ENCODE results near the gene TMEM61.
A peak's percentile ranks its signal among the peaks of the same experiment; 100 is the strongest.

Gene TMEM61

GRCh38 chr1:54986025-54986424 lies 5.6 kb downstream of the TMEM61 start:
- DNase-seq, result no peak

DNA sequence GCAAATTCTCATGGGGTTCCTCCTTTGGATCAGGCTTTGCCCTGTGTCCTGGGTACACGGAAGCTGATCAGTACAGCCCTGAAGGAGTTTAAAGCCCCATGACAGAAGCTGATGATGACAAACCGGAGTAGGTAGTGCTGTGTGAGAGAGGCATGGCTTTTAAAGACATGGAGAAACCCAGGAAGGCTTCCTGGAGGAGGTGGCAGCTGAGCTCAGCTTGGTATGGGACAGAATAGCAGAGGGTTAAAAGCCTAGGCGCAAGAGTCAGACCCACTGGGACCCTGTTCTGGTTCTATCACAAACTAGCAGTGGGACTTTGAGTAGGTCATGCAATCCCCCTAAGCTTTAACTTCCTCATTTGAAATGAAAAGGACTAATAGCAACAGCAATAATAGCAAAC lies 6.1 kb downstream of the TMEM61 start:
- DNase-seq, result no peak

DNA sequence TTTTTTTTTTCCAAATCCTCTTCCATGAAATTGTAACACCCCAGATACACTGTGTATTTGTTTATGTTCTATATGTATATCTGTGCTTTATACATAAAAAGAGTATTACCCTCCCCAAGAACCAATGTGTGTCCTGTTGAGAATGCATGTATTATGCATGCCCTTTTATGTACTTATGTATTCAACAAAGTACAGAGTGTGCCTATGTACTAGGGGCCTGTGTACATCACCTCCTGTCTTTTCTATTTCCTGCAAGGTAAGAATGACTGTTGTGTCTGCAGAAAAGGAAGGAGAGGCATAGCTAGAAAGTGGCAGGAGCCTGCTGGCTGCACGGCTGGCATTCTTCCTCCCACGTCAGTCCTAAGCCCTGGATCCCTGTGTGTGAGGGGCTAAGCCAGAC lies 7.0 kb downstream of the TMEM61 start:
- no peak for DNase-seq

DNA sequence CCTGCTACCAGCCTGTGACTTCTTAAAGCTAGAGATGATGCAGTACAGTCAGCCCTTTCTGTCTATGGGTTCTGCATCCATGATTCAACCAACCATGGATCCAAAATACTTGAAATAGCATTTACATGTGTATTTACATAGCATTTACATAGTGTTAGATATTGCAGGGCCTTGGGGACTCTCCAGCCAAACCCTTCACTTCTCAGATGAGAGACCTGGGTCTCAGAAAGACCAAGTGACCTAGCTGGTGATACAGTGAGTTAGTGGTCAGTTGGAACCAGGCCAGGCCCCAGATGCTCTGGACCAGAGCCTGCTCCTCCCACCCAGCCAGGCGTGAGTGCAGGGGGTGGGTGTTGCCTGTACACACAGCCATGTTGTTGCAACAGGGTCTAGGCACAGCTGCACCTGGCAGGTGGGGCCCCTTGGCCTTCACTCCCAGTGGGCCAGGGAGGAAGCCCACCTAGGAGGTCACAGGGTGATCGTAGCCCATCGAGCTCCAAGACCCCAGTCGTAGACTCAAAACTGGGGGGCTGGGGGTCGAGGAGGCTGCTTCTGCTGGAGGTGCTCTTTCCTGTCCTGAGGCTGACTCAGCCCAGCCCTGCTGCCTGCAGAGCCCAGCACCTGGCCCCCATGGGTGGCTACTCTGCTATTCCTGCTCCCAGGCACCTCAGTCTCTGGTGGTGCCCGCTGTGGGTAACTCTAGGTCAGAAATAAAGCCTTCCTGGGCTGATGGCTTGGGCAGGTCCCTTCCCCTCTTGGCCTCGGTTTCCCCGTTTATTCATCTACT lies 7.7 kb downstream of the TMEM61 start:
- peak; percentile 41 for DNase-seq

DNA sequence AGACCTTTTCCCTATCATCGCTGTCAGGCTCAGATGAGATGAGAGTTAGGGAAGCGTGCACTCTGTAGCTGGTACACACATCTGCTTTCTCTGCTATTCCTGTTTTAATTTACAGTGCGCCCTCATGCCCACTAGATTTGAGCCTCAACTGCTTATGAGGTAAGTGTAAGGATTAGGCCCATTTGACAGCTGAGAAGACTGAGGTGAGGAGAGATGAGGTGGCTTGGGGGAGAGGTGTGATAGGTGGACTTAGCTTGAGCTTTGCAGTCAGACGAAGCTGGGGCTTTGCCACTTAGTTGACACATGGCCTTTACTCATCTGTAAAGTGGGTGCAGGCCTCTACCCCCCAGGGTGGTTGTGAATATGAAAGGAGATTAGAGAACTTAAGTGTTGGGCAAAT lies 8.5 kb downstream of the TMEM61 start:
- no peak for DNase-seq

GRCh38 chr1:54989473-54989872 lies 9.0 kb downstream of the TMEM61 start:
- DNase-seq, result peak; percentile 82

DNA sequence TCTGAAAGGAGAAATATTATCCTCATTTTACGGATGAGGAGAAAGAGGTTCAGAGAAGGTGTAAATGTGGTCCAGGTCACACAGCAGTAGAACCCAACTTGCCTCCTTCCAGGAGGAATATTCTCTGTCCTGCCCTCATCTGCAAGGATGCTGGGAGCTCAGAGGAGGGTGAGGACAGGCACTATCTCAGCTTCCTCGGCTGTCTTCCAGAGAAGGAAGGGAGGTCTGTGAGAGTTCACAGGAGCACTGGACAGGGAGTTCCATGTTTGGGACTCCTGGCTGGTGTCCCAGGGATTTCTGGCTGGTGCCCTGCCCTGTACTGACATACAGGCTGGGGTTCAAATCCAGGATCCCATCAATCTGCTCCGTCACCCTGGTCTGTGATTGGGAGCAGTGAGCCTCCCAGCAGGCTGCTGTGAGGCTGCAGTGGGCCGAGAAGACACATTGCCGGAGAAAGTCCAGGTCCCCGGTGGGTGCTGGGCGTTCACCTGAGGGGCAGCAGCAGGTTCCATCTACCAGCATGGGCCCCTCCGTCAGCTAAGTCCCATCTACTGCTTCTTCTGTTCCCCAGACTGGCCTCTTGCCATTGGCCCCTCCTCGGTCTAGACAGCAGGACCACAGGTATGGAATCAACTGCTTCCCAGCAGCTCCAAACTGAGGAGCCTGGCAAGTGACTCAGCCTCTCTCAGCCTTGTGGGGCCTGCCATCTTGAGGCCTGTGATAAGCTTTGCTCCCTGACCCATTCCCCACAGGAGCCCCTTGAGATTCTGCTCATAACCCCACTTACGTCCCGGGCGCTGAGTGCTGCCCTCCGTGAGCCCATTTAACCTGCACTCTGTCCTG lies 9.8 kb downstream of the TMEM61 start:
- DNase-seq, result no peak

DNA sequence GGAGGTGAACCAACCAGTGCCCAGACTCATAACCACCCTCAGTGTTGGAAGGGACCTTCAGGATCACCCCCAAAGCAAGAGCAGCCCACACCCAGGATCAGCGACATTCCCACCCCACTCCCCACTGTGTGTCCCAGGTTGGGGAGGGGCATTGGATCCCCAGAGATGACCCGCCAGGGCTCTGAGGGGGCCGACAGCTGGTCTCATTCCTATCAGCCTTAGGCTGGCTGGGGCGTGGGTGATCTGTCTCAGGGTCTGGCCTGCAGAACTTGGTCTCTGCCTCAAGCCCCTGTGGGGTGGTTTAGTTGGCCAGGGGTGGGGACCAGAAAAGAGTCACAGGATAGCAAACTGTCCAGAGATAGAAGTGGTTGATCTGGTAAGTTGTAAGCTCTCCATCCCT lies 10.5 kb downstream of the TMEM61 start:
- DNase-seq, result no peak

DNA sequence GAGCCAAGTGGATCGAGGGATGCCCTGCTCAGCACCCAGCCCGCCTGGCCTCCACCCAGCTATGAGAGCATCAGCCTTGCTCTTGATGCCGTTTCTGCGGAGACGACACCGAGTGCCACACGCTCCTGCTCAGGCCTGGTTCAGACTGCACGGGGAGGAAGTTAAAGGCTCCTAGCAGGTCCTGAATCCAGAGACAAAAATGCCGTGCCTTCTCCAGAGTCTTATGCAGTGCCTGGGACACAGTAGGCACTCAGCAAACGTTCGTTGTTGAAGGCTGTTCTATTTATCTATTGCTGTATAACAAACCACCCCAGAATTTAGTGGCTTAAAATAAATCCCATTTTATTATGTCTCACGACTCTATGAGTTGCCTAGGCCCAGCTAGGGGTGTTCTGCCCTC lies 11.5 kb downstream of the TMEM61 start:
- no peak for DNase-seq

DNA sequence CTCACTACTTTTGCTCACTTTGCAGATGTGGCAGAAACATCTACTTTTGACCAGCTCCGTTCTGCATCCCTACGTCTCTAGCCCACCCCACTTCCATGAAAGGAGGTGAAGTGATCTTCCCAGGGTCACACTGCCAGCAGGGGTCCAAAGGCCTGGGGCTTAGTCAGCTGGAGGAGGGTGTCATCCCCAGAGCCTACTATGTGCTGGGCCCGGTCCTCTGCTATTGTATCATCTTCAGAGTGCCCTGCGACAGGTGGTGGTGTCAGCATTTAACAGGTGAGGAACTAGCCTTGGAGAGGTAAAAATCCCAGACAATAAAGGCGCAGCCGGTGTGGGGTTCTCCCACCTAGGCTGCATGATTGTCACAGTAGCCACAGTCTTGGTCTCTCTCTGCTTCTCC lies 12.7 kb downstream of the TMEM61 start:
- no peak for DNase-seq

GRCh38 chr1:54994355-54994990 lies 14.0 kb downstream of the TMEM61 start:
- DNase-seq, result no peak

- no peak for DNase-seq
Observed at GRCh38 chr1:54995013-54995760, 14.8 kb downstream of the TMEM61 start.

DNA sequence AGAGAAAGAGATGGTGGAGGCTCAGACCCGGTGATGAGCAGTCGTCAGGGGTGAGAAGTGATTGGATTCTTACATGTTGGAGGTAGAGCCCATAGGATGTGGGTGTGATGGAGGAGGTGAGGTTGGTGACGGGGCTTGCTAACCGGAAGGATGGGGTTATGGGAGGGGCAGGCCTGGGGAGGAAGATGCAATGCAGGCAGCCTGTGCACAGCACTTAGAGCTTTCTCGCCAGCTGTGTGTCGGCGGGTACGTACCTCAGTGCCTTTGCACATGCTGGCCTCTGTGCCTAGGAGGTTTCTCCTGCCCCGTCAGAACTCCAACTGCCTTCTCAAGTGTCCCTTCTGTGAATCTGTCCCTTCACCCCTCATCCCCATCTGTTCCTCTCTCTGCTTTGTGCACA lies 15.4 kb downstream of the TMEM61 start:
- no peak for DNase-seq

GRCh38 chr1:54996359-54996868 lies 16.0 kb downstream of the TMEM61 start:
- peak; percentile 55 for DNase-seq

- DNase-seq, result no peak
Observed at GRCh38 chr1:54996869-54997710, 16.7 kb downstream of the TMEM61 start.

DNA sequence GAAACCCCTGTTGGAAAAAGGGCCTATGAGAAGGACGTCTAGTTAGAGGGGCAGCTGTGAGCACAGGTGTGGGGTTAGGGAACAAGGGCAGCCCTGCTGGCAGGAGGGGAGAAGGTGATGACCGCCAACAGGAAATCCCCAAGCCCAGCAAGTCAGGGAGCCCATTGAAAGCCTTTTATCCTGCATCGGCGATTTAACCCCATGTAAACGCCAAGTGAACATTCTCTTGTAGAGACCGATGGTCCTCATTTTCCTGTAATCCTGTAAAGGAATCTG lies 17.2 kb downstream of the TMEM61 start:
- no peak for DNase-seq

DNA sequence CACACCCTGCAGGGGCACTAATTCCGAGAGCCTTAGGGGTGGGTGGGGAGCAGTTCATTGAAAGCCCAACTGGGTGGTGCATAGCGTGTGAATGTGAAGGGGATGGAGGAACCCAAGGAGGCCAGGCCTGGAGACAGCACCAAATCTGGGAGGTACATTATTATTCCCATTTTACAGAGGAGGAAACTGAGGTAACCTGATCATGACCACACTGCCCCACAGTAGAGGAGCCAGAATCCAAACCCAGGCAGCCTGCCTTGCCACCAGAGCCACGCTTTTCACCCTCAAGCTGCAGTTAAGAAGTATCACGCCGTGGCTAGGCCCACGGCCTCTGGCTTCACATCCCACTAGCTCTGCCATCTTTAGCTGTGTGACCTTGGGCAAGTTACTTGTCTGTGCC lies 17.7 kb downstream of the TMEM61 start:
- no peak for DNase-seq

DNA sequence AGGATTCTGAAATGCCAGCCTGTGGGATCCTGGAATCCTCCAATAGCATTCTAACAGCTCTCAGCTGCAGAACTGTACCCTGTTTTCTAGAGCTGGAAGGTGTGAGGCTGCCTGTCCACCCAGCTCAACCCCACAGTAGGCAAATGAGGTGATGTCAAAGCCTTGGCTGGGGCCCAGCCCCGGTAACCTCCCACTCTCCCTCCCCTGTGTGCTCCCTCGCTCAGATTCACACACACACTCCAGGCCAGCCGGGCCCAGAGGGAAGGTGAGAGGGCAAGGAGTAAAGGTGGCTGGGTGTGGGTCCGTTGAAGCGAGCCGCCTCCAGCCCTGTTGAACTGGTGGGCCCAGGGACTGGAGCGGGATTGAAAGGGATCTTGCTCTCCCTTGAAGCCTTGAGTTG lies 18.2 kb downstream of the TMEM61 start, which contains the start of gene BSND:
Gene BSND, plus strand, starts transcription at position 257 of the 400 bp plus-strand sequence. CDS start 254 bp downstream, outside the sequence.
- peak; percentile 33 for DNase-seq

GRCh38 chr1:55000110-55001085 lies 20.0 kb downstream of the TMEM61 start:
- no peak for DNase-seq

- DNase-seq, result no peak
Observed at GRCh38 chr1:55001311-55001710, 20.9 kb downstream of the TMEM61 start.

DNA sequence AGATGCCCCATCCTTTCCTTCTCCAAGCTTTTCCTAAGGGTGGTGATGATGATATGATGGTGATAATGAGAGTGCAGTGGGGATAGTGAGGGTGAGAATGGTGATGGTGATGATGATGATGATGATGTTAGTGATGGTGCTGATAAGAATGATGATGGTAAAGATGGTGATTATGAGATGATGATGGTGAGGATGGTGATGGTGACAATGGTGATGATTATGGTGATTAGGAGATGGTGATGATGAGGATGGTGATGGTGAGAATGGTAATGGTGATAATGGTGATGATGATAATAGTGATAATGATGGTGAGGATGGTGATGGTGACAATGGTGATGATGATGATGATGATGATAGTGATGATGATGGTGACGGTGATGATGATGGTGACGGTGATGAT lies 22.3 kb downstream of the TMEM61 start:
- DNase-seq, result no peak

Data from SHP77 treated with DMSO at 0.1 percent for 48 hours (cell line).